ENCODE measurements around the gene GPR156.

- no peak for TF ChIP-seq CTCF (IDR thresholded peaks at IDR 0.05; ENCODE audit: poor library complexity, severe bottlenecking)
- no peak for TF ChIP-seq EZH2 (IDR thresholded peaks at IDR 0.05; ENCODE audit: borderline replicate concordance, insufficient read depth, low read length, poor library complexity, severe bottlenecking)
- no peak for TF ChIP-seq REST (IDR thresholded peaks at IDR 0.05; ENCODE audit: borderline replicate concordance)
- no peak for TF ChIP-seq POLR2AphosphoS5 (IDR thresholded peaks at IDR 0.05)
- TF ChIP-seq MXI1 (conservative IDR thresholded peaks at IDR 0.05; ENCODE audit: poor library complexity, severe bottlenecking): no peak
- no peak for TF ChIP-seq TAF1 (IDR thresholded peaks at IDR 0.05; ENCODE audit: low read depth)
- no peak for TF ChIP-seq RAD21 (conservative IDR thresholded peaks at IDR 0.05)
Measured at GRCh38 chr3:120203016-120203415, 82.0 kb downstream of the GPR156 start.
